Measurements from ENCODE around the gene CISD3.

The CISD3 gene

DNA sequence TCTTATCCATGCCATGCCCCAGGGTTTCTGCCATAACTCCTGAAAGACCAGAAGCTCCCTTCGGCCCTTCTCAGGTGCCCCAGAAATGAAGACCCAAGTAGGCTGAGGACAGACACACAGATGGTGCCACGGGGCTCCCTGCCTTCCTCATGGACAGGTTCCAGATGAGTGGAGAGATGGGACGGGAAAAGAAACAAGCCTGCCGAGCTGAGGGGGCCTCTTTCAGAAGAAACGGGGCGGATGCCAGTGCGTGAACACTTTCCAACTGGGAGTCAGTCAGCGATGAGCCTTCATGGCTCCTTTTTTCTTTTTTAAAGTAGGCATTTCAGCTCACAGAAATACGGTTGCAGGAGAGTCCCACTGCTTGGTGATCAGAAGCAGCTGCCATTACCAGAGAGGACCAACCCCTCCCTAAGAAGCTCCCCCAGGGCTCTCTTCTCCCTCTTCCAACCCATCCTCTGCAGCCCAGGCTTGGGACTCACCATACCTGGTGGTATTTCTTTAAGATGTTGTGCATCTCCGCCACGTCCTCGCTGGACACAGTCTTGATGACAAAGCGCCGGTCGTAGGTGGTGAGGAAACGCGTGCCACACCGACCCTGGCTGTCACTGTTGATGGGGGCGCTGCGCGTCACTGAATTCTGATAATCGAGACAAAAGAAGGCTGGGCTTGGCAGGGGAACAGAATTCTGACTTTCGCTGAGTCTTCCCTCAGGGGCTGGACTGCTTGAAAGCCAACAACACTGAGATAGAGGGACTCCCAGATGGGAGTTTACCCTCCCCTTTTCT is 50.0 kb downstream of the CISD3 start:
- DNase-seq: no peak

DNA sequence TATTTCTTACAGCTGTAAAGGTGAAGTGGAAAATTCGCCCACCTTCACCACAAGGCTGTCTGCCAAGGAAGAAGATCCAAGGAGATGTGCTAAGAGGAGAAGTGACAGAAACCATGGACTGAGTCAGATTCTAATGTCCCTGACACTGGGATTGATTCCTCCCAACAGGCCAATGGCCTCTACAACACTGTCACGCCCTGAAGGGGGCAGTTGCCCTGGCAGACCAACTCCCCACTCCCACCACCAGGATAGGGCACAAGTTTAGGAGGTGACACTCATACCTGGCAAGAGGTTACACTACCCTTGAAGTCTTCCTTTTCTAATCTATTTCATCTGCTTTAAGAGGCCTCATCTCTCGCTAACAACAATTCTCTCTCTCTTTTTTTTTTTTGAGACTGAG is 53.1 kb downstream of the CISD3 start:
- DNase-seq: no peak
